Prostate gland (tissue), 2 donors: ENCODE measurements around the gene TMTC2.

Experiments
- CTCF ChIP-seq, 4 experiments: fragments of 200-600 bp in 2 of 4; fragments of 450-650 bp in 2 of 4; sonication (generic) in 2 of 4; IDR thresholded peaks; 1 replicate in 3 of 4; 2 replicates in 1 of 4; pipeline ENCODE4 v1.5.1; 2016 to 2019; ENCODE audit warnings: antibody characterized with exemption in 4 of 4, mild to moderate bottlenecking in 2 of 4, moderate library complexity in 2 of 4
- POLR2A ChIP-seq: fragments of 450-650 bp; IDR thresholded peaks from one replicate; pipeline ENCODE4 v1.6.1; 2016; ENCODE audit warnings: antibody characterized with exemption, mild to moderate bottlenecking

- TF ChIP-seq CTCF (IDR thresholded peaks at IDR 0.05) (no peak), POLR2A (no peak)
These were observed 48.4 kb upstream of the TMTC2 start for GRCh38 chr12:82638324-82638723.
